Motor neuron (in vitro differentiated cells): ENCODE data around the gene PTPRH. TPM values are rescaled to one million over a fixed set of nuclear protein-coding genes. Genes with fewer than 3 reads are reported as not detected.

Source experiments
- ATAC-seq, 8 experiments: fragments of 200-7000 bp; cut with Tn5 transposase; replicated peaks in 6 of 8; 2 replicates each; pipeline ENCODE4 v1.8.0; 2021; ENCODE audit warnings: mild to moderate bottlenecking in 8 of 8, moderate library complexity in 8 of 8
- H3K27ac ChIP-seq, 2 donors: fragments of 250-450 bp; sonication (Bioruptor Pico); 2 replicates each; pipeline ENCODE4 v1.9.0; 2021; ENCODE audit warnings: antibody characterized with exemption in 2 of 2, mild to moderate bottlenecking in 2 of 2, moderate library complexity in 1 of 2
- H3K4me1 ChIP-seq, 2 donors: fragments of 250-450 bp; sonication (Bioruptor Pico); replicated peaks in 1 of 2; 2 replicates each; pipeline ENCODE4 v1.6.1; 2021; ENCODE audit warnings: antibody characterized with exemption in 2 of 2, mild to moderate bottlenecking in 2 of 2, moderate library complexity in 1 of 2
- H3K4me3 ChIP-seq, 5 donors: fragments of 250-450 bp; sonication (Bioruptor Pico); 2 replicates each; pipeline ENCODE4 v1.9.0; 2021; ENCODE audit warnings: antibody characterized with exemption in 5 of 5, mild to moderate bottlenecking in 5 of 5, moderate library complexity in 4 of 5
- WGBS, 10 experiments: fragments of 450-650 bp; shearing (Covaris generic); methylation state at CpG; one replicate each; pipeline ENCODE4 v1.0.0; 2022; 5-methylcytosine and 5-hydroxymethylcytosine counted together
- in situ Hi-C, 9 experiments: fragments of 400-800 bp; cut with MboI; loops; one replicate each; pipeline ENCODE4 v1.15.0; 2021; ENCODE audit warnings: low sequenced_read_pairs in 9 of 9, low pct_unique_long_range_greater_than_20kb in 2 of 9; ENCODE audit not compliant: unreplicated experiment in 9 of 9
- total RNA-seq, 8 experiments: library from RNA; unstranded; fragments of 300-600 nt; gene quantifications; 2 replicates each; pipeline versions ENCODE4 v1.2.3 to v1.2.4, GENCODE V29; 2022

Gene PTPRH
- total RNA-seq, 8 experiments from 2014 or later = 4.0 to 59.0 (median 18.1) TPM

- Histone ChIP-seq H3K4me1 (peaks cover 2 to 3% of the 10 kb centered on the region in 2 donors), H3K27ac (no peak overlapping the region), H3K4me3 (no peak overlapping the region)
- ATAC-seq = no peak
- in situ Hi-C loops = no loop called here
- WGBS, 10 experiments = 75 to 100% (median 100%) methylated on average over 1 to 2 of the region's 18 CpGs; no CpG with 5 or more reads in 7 of the 10 experiments
Observed at GRCh38 chr19:55250262-55251036, 41.1 kb upstream of the PTPRH start.

DNA sequence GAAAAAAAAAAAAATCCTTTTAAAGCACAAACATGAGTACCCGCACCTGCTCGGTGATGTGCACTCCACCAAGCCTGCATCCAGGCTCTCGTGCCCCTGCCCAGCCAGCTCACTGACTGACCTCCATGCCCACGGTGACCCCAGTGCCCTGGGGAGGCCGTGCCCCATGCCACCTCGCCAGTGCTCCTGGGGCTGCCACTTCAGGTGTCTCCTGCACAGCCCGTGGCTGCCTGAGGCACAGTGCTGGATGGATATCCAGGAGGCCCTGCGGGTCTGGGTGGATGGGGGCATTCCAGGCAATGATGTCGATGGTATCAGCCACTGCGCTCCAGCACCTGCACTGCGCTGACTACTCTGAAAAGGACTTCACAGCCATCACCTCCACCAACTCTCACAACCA lies 40.5 kb upstream of the PTPRH start:
- Histone ChIP-seq H3K4me3 (no peak overlapping the region), H3K27ac (no peak overlapping the region), H3K4me1 (peaks cover 0 to 3% of the 10 kb centered on the region in 2 donors)
- in situ Hi-C loops = no loop called here
- 80 to 100% (median 87%) methylated on average over 2 to 5 of the region's 11 CpGs; no CpG with 5 or more reads in 3 of the 10 experiments for WGBS, 10 experiments
- ATAC-seq = no peak

DNA sequence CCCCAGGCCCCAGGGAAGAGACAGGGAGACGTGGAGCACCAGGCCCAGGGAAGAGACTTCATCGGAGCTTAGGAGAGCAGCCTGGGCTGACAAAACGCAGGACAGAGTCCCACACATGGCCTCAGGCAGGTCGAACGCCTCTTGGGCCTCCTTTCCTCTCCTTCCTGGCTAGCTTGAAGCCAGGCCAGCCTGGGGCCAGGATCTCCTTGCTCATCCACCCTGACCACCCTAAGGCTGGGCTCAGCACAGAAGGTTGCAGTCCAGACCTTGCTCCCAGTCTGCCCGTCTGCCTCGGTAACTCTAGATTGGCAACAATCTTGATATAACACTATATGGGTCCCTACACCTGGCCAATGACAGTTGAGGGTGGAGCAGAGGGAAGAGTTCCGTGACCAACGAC lies 39.4 kb upstream of the PTPRH start:
- in situ Hi-C loops = no loop called here
- Histone ChIP-seq H3K4me1 (peaks cover 0 to 3% of the 10 kb centered on the region in 2 donors), H3K27ac (no peak overlapping the region), H3K4me3 (no peak overlapping the region)
- ATAC-seq = no peak
- 100% methylated on average over 1 to 4 of the region's 9 CpGs; no CpG with 5 or more reads in 7 of the 10 experiments for WGBS, 10 experiments

DNA sequence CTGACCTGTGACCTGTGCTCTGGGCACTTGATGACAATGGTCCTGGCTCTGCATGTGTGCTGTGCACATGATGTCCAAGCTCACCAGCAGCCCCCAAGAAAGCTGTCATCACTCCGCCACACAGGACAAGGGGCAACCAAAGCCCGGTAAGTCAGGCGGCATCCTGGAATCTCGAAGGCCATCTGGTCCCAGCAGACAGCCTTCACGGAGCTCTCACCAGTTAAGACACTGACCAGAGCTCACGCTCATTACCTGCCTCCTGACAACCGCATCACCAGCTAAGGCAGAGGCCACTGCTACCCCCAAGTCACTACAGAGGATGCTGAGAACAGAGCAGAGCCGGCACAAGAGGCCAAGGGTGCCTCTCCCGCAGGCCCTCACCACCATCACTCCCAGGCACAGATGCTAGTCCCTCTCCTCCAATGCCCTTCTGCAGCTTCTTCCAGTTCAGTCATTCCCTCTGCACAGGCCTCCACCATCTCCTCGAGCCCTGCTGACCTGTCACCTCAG lies 38.9 kb upstream of the PTPRH start:
- 33 to 100% (median 90%) methylated on average over 1 to 4 of the region's 10 CpGs; no CpG with 5 or more reads in 7 of the 10 experiments for WGBS, 10 experiments
- in situ Hi-C loops = no loop called here
- peak overlapping the region in 1 of 2 donors; percentile 39 for H3K27ac ChIP-seq
- H3K4me3 ChIP-seq = no peak overlapping the region
- peak in 1 of 8 experiments; percentile 7 for ATAC-seq
- H3K4me1 ChIP-seq = no peaks in the 10 kb centered on the region

DNA sequence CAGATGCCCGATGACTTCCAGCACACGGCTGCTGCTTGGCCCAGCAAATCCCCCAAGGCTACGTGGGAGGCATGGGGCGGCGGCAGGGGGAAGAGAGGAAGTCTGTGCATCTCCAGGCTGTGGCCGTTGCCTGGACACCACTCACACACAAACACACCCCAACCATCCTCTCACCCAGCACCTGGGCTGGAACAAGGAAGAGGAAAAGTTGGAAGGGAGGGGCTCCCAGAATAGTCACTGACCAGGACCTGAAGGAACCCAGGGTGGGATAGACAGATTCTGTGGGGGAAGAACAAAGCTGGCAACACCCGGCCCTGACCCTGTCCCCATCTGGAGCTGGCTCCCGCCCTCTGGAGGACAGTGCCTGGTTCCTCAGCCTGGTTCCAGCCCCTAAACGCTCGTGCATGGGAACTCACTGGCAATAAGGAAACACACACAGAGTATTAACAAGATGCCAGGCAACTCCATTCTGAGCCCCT lies 38.4 kb upstream of the PTPRH start:
- 20 to 89% (median 32%) methylated on average over 1 to 3 of the region's 10 CpGs; no CpG with 5 or more reads in 6 of the 10 experiments for WGBS, 10 experiments
- Histone ChIP-seq H3K4me1 (no peaks in the 10 kb centered on the region), H3K27ac (no peak overlapping the region), H3K4me3 (no peak overlapping the region)
- in situ Hi-C loops = no loop called here
- peak in 6 of 8 experiments; percentile 31 to 97 (median 80) for ATAC-seq

DNA sequence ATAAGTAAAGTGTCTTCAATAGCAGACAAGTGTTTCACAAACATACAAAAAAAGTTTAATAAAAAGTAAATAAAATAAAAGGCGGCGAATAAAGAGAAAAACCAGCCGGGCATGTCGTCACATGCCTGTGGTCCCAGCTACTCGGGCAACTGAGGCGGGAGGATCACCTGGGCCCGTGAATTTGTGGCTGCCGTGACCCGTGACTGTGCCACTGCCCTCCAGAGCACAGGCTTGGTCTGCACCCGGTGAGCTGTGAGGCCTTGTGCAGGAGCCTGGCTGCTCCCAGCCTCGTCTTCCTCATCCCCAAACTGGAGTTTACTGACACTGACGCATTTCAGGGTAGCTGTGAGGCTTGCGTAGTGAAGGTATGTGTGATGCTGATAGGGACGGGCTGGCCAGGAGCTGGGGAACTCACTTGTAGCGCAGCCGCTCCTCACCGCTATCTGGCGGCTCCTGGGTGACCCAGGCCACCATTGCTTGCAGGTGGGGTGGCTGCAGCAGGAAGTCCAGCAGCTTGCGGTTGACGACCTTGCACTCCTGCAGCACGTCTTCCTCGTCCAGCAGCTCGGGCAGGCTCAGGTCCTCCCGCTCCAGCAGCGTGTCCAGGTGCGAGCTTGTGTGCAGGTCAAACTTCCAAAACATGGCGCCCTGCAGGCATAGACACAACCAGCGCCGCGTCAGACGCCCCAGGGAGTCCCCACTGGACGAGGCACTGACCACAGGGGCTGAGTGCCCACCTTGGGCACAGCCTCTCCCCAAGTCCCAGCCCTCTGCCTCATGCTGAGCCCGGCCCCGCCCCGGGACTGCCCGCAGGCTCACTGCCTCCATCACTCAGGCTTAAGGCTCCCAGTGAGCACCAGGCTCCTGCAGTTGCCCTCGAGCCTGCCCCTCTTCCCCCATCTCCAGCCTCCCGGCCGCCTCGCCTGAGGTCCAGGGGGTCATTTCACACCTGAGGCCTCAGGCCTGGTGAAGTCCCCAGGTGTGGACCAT lies 37.5 kb upstream of the PTPRH start:
- peak in 2 of 8 experiments; percentile 2 to 13 for ATAC-seq
- WGBS, 10 experiments = 86 to 100% (median 95%) methylated on average over 1 to 20 of the region's 40 CpGs
- no peak overlapping the region for H3K4me3 ChIP-seq
- no peak overlapping the region for H3K27ac ChIP-seq
- in situ Hi-C loops = no loop called here
- no peaks in the 10 kb centered on the region for H3K4me1 ChIP-seq

DNA sequence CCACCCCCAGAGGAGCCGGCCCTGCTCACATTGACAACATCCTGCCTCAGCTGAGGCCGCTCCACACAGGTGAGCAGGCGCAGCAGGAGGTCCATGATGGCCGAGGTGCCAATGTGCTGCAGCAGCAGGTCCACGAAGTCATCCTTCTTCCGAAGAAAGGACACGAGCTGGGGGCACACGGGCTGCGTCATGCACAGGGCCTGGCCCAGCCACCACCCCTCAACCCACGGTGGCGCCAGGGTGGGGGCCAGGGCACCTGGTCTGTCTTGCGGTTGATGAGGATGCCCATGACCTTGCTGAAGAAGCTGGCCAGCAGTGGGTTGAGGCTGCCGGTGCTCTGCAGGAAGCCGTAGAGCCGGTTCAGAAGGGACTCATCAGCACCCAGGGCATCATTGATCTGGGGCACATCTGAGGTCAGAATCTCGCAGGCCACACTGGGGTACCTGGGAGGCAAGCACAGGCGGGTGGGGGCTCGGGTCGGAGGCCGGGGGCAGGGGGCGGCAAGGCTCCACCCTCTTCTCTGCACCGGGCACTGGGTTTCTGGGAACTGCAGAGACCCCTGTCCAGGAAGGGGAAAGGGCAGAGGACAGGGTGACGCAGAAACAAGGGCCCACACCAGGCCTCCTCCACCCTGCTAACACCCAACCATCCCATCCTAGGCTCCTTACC lies 36.1 kb upstream of the PTPRH start:
- WGBS, 10 experiments = 93% methylated on average over 5 of the region's 23 CpGs; no CpG with 5 or more reads in 9 of the 10 experiments
- in situ Hi-C loops = no loop called here

DNA sequence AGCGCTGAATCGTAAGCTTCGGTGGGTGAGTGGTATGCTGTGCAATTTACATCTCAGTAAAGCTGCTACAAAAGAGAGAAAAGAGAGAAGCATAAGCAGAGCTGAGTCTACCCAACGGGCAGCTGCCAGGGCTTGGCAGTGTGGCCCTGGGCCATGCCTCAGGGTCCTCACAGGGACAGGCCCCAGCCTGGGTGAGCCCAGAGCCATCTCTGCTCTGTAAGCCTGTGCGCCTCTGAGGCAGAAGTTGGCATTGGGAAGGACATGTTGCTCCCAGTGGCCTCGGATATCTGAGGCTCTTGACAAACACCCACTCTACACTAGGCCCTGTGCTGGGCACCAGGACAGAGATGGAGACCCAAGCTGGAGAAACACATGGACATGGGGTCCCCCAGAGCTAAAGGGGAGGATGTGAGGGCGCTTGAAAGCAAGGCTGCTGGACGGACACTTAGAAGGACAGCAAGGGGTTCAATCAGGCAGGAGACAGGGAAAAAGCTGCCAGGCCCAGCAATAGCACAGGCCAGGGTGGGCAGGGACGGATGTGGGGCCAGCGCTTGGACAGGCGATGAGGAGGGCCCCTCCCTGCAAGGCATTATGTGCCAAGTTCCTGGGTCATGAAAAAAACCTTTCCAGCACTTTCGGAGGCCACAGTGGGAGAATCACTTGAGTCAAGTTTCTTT lies 34.8 kb upstream of the PTPRH start:
- ATAC-seq = no peak
- Histone ChIP-seq H3K4me3 (no peak overlapping the region), H3K27ac (no peak overlapping the region), H3K4me1 (no peaks in the 10 kb centered on the region)
- WGBS, 10 experiments = 80 to 100% (median 89%) methylated on average over 2 to 8 of the region's 12 CpGs; no CpG with 5 or more reads in 5 of the 10 experiments
- in situ Hi-C loops = no loop called here

More for the DNA sequence above, 36.1 kb upstream of the PTPRH start:
- Histone ChIP-seq H3K4me1 (no peaks in the 10 kb centered on the region), H3K4me3 (no peak overlapping the region), H3K27ac (no peak overlapping the region)
- no peak for ATAC-seq

DNA sequence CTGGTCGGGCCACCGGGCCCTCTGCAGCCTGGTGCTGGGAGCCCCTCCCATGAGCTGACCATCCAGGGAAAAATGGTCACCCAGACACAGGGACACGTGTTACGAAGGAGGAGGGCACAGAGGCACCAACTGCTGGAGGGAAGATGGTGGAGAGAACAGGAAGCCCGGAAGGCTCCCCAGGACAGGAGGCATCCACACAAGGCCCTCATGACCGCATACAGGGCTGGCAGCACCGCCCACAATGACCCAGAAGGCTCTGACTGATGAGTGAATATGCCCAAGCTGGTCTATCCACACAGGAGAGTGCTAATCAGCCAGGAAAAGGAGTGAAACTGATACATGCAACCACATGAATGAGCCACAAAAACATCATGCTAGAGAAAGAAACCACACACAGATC lies 33.2 kb upstream of the PTPRH start:
- Histone ChIP-seq H3K4me3 (no peak overlapping the region), H3K4me1 (no peaks in the 10 kb centered on the region), H3K27ac (no peak overlapping the region)
- in situ Hi-C loops = no loop called here
- ATAC-seq = peak in 3 of 8 experiments; percentile 12 to 17 (median 16)
- 83 to 100% (median 88%) methylated on average over 1 to 3 of the region's 7 CpGs; no CpG with 5 or more reads in 5 of the 10 experiments for WGBS, 10 experiments

DNA sequence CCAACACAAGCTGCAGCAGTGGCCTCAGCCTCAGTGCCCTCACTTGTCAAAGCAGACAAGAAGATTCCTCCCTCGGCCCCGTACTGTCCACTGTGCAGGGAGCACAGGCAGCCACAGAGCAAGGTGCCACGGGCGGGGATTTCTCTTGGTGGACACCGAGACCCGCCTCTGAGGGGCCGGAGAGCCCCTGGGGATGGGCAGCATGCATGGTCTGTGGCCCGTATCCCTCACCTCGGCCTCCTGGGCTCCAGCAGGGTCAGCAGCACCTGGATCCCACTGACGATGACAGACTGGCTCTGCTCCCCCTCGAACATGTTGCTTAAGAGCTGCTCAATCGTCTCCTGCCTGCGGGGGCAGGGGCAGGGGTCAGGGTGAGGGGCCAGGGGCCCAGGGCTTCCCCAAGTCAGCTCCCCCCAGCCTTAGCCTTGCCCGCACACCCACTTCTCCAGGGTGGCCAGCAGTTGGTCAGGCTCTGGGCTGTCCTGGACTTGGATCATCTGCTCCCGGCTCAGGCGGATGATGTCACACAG lies 32.7 kb upstream of the PTPRH start:
- WGBS, 10 experiments = 89 to 100% methylated on average over 2 to 3 of the region's 16 CpGs; no CpG with 5 or more reads in 8 of the 10 experiments
- peak in 3 of 8 experiments; percentile 10 to 13 (median 13) for ATAC-seq
- in situ Hi-C loops = no loop called here
- Histone ChIP-seq H3K4me3 (no peak overlapping the region), H3K4me1 (no peaks in the 10 kb centered on the region), H3K27ac (no peak overlapping the region)

DNA sequence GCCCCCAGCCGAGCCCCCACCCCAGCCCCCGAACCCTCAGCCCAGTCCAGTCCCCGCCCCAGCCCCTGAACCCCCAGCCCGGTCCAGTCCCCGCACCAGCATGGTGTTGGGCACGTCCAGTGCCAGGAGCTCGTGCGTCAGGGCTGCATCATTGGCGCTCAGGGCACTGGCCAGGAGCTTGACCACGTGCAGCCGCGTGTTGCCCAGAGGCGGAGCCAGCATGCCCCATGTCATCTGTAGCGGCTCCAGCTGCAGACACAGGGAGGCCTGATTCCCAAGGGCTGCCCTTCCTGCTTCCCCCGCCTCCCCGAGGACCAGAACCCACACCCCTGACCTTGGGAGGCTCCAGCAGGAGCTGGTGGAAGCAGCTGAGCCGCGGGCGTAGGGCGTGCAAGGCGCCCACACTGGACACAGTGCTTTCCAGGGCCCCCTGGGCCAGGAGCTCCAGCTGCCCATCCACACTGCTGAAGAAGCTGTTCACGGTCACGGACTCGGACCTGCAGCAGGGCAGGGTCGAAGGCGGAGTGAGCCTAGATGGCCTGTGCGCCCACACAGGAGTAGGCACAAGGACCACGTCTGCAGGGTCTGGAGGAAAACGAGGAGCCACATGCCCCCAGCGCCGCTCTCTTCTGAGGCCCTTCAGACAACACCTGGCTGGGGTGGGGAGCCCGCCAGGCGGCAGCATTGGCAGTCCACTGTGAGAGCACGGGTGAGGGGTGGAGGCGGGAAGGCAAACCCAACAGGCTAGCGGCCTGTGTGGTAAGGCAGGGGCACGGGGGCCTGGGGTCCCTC lies 32.0 kb upstream of the PTPRH start:
- in situ Hi-C loops = no loop called here
- ATAC-seq = peak in 1 of 8 experiments; percentile 4
- H3K27ac ChIP-seq = no peak overlapping the region

More for the DNA sequence above, 32.0 kb upstream of the PTPRH start:
- no peaks in the 10 kb centered on the region for H3K4me1 ChIP-seq
- H3K4me3 ChIP-seq = no peak overlapping the region
- 96 to 99% methylated on average over 5 to 11 of the region's 37 CpGs; no CpG with 5 or more reads in 8 of the 10 experiments for WGBS, 10 experiments
